Parathyroid adenoma (tissue), 2 donors: ENCODE data around the gene MSH3.
"Not testable (repeated sequence)": the region's sequence is repeated elsewhere in the genome, so short reads cannot be mapped to it uniquely, and the experiment has no call there.

ENCODE experiments used
- H2AFZ ChIP-seq: fragments of 300-600 bp; sonication (generic); one replicate; pipeline ENCODE4 v1.7.0; 2017; ENCODE audit warnings: antibody characterized with exemption, mild to moderate bottlenecking
- H3K27ac ChIP-seq: fragments of 300-600 bp; sonication (generic); one replicate; pipeline ENCODE4 v1.7.0; 2017
- H3K27me3 ChIP-seq: fragments of 300-600 bp; sonication (generic); one replicate; pipeline ENCODE4 v1.7.0; 2017; ENCODE audit warnings: low read length; ENCODE audit not compliant: control insufficient read depth, insufficient read depth
- H3K36me3 ChIP-seq: fragments of 300-600 bp; sonication (generic); one replicate; pipeline ENCODE4 v1.7.0; 2017; ENCODE audit warnings: low read length; ENCODE audit not compliant: control insufficient read depth, insufficient read depth
- H3K4me1 ChIP-seq: fragments of 300-600 bp; sonication (generic); one replicate; pipeline ENCODE4 v1.7.0; 2017; ENCODE audit warnings: control low read depth
- H3K4me2 ChIP-seq: fragments of 300-600 bp; sonication (generic); one replicate; pipeline ENCODE4 v1.7.0; 2017; ENCODE audit warnings: low read length
- H3K4me3 ChIP-seq: fragments of 300-600 bp; sonication (generic); one replicate; pipeline ENCODE4 v1.7.0; 2017; ENCODE audit warnings: low read depth, low read length
- H3K79me2 ChIP-seq: fragments of 300-600 bp; sonication (generic); one replicate; pipeline ENCODE4 v1.7.0; 2017; ENCODE audit warnings: control low read depth
- H3K9ac ChIP-seq: fragments of 300-600 bp; sonication (generic); one replicate; pipeline ENCODE4 v1.7.0; 2017; ENCODE audit warnings: mild to moderate bottlenecking
- H3K9me3 ChIP-seq: fragments of 300-600 bp; sonication (generic); one replicate; pipeline ENCODE4 v1.7.0; 2017; ENCODE audit warnings: low read length; ENCODE audit not compliant: control insufficient read depth
- CTCF ChIP-seq: fragments of 300-600 bp; sonication (generic); IDR thresholded peaks from one replicate; pipeline ENCODE4 v1.7.0; 2017; ENCODE audit warnings: antibody characterized with exemption, mild to moderate bottlenecking
- donor health status: primary hyperparathyroidism.

Gene MSH3

GRCh38 chr5:80780761-80781285, 126.4 kb downstream of the MSH3 start:
- H3K36me3 ChIP-seq, result no peaks in the 10 kb centered on the region
- no peaks in the 10 kb centered on the region for H3K27me3 ChIP-seq
- no peak overlapping the region for H3K27ac ChIP-seq
- no peaks in the 10 kb centered on the region for H3K9me3 ChIP-seq
- no peaks in the 10 kb centered on the region for H3K79me2 ChIP-seq
- H3K4me3 ChIP-seq, result no peak overlapping the region
- H3K4me1 ChIP-seq, result no peaks in the 10 kb centered on the region
- no peak overlapping the region for H3K4me2 ChIP-seq
- TF ChIP-seq CTCF, result no peak
- no peak overlapping the region for H2AFZ ChIP-seq
- H3K9ac ChIP-seq, result no peak overlapping the region

GRCh38 chr5:80781356-80781755, 126.9 kb downstream of the MSH3 start:
- Histone ChIP-seq H3K79me2 (no peaks in the 10 kb centered on the region), H3K9me3 (no peaks in the 10 kb centered on the region), H3K4me3 (no peak overlapping the region), H3K27me3 (no peaks in the 10 kb centered on the region), H3K4me2 (no peak overlapping the region), H3K4me1 (no peaks in the 10 kb centered on the region), H3K9ac (no peak overlapping the region), H3K36me3 (no peaks in the 10 kb centered on the region), H2AFZ (no peak overlapping the region), H3K27ac (no peak overlapping the region)
- no peak for TF ChIP-seq CTCF

DNA sequence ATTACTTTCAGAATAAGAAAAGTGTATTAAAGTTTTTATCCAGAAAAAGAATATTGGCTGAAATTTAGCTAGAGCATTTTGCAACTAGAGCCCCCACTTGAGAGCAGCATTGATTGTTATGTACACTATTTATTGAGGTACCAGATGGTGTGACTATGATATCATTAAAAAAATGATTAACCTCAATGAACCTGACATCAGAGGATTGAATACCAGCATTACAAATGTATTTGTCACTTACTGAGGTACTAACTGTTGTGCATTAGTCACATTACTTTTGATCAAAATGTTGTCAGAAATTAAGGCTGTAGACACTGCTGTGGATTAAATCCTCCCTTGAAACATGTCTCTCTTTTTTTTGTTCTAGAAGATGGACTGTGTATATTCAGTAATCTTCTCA, 128.2 kb downstream of the MSH3 start:
- H3K36me3 ChIP-seq, result no peaks in the 10 kb centered on the region
- H3K4me1 ChIP-seq, result no peaks in the 10 kb centered on the region
- no peaks in the 10 kb centered on the region for H3K27me3 ChIP-seq
- no peak overlapping the region for H3K4me2 ChIP-seq
- H3K9ac ChIP-seq, result no peak overlapping the region
- H2AFZ ChIP-seq, result no peak overlapping the region
- H3K79me2 ChIP-seq, result no peaks in the 10 kb centered on the region
- H3K9me3 ChIP-seq, result no peaks in the 10 kb centered on the region
- H3K4me3 ChIP-seq, result no peak overlapping the region
- H3K27ac ChIP-seq, result no peak overlapping the region
- TF ChIP-seq CTCF, result no peak

DNA sequence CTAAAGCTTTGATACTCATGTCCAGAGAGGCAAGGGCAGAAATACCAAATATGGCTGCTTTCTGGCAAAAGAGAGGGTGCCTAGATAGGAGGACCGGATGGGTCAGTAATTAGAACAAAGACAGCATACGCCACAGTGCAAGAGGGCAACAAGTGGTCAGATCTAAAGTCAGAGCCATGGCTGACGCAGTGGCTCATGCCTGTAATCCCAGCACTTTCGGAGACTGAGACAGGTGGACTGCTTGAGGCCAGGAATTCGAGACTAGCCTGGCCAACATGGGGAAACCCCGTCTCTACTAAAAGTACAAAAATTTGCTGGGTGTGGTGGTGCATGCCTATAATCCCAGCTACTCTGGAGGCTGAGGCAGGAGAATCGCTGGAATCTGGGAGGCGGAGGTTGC, 129.3 kb downstream of the MSH3 start:
- not testable (repeated sequence) for H3K27me3 ChIP-seq, H3K36me3 ChIP-seq, H2AFZ ChIP-seq, H3K9me3 ChIP-seq, H3K9ac ChIP-seq, H3K4me1 ChIP-seq, H3K79me2 ChIP-seq, H3K4me2 ChIP-seq, H3K27ac ChIP-seq, H3K4me3 ChIP-seq

- H2AFZ ChIP-seq, result no peak overlapping the region
- no peaks in the 10 kb centered on the region for H3K27me3 ChIP-seq
- H3K36me3 ChIP-seq, result no peaks in the 10 kb centered on the region
- H3K27ac ChIP-seq, result no peak overlapping the region
- no peaks in the 10 kb centered on the region for H3K79me2 ChIP-seq
- H3K4me3 ChIP-seq, result no peak overlapping the region
- H3K4me2 ChIP-seq, result no peak overlapping the region
- H3K9me3 ChIP-seq, result no peaks in the 10 kb centered on the region
- H3K9ac ChIP-seq, result no peak overlapping the region
- no peaks in the 10 kb centered on the region for H3K4me1 ChIP-seq
- no peak for TF ChIP-seq CTCF
Observed at GRCh38 chr5:80784451-80784850, 130.0 kb downstream of the MSH3 start.

DNA sequence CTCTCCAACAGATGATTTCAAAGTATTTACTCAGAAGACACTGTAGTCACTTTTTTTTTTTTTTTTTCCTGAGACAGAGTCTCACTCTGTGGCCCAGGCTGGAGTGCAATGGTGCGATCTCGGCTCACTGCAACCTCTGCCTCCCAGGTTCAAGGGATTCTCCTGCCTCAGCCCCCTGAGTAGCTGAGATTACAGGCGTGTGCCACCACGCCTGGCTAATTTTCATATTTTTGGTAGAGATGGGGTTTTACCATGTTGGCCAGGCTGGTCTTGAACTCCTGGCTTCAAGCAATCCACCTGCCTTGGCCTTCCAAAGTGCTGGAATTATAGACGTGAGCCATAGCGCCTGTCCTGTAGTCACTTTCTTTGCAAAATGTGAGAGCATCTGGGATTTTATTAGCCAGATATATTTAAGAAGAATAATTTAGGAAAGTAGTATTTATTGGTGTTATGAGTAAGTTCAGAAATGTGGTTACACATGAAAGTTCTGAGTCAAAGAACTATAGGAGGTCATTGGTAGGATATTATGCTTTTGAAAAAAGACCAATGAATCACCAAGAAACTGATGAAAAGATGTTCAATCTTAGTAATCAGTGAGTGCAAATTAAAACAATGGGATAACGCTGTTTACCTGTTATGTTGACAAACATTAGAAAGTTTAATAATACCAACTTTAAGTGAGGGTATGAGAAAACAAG, 135.0 kb downstream of the MSH3 start:
- H3K36me3 ChIP-seq, H3K4me3 ChIP-seq, H2AFZ ChIP-seq, H3K9me3 ChIP-seq, H3K79me2 ChIP-seq, H3K27me3 ChIP-seq, H3K9ac ChIP-seq, H3K27ac ChIP-seq, H3K4me1 ChIP-seq, H3K4me2 ChIP-seq: not testable (repeated sequence)
